ENCODE data around the gene APBB2.

Gene APBB2

DNA sequence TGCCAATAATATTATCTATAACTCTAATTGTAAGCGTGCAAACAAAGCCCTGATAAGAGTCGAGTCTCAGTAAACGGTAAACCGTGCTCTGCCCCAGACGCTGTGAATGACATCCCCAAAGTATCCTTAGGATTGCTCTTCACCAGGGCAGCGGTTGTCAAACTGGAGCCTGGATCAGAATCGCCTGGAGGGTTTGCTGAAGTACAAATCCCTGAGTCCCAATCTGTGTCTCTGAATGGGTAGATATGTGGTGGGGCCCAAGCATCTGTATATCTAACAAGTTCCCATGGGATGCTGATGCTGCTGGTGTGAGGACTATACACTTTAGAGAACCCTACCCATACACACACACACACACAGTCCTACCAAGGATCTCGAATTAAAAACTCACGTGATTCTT lies 813 bp upstream of the APBB2 start:
- DNase-seq, result no peak

DNA sequence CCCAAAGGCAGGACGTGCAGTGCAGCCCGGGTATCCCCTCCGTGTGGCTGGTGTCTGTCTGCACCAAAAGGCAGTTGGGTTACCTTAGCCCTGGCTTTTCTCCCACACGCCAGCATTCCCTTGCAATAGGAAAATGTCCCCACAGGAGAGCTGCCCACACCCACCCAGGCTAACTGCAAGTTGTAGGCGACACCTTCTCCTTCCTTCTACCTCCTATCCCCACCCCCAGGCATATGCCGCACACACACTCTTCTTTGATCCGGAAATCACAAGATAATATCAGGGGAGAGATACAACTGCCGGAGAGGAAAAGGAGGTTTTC lies 444 bp upstream of the APBB2 start:
- no peak for DNase-seq

DNA sequence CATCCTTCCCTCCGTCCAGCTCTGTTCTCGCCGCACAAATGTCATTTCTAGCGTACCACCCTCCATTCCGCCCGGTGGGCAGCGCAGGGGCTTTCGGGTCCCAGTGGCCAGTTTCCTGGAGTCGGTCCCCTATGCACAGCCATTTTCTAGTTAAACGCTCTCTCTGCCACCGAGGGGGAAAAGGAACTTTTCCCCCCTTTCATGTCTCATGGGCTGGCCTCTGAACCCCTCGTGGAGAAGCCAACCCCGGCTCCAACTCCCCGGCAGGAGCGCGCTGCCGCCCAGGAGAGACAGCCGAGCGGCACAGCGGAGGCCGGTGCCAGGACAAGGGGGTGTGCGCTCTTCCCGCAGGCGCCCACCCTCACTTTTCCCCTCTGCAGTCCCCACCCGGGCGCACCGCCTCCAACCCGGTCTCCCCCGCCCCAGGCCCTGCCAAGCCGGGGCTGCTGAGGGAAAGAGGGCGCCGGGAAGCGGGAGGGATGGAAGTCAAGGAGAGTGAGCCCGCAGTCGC lies 662 bp downstream of the APBB2 start:
- no peak for DNase-seq

DNA sequence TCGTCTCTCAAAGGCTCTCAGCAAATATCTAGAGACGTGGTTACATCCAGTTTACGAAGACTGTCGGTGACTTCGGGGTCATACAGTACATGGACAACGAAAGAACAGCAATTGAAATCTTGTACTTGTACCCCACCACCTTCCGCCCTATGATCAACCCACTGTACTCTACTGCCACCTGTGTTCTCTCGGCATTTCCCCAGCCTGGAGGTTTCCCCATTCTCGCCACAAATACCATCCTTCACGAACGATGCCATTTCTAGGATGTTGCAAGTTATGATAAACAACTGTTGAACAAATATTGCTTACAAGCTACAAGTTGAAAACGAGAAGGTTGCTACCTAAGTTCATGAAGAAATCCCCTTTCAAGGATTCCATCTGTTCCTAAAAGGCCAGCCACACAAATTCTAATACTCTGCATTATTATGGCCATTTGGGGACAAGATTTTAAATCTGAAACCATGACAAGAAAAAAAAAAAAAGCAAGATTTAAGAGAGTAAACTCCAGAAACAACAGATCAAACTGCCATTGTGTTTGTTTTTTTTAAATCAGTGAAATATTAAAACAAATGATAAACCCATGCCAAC lies 1.6 kb downstream of the APBB2 start:
- DNase-seq, result peak in 1 of 2 donors; percentile 2

DNA sequence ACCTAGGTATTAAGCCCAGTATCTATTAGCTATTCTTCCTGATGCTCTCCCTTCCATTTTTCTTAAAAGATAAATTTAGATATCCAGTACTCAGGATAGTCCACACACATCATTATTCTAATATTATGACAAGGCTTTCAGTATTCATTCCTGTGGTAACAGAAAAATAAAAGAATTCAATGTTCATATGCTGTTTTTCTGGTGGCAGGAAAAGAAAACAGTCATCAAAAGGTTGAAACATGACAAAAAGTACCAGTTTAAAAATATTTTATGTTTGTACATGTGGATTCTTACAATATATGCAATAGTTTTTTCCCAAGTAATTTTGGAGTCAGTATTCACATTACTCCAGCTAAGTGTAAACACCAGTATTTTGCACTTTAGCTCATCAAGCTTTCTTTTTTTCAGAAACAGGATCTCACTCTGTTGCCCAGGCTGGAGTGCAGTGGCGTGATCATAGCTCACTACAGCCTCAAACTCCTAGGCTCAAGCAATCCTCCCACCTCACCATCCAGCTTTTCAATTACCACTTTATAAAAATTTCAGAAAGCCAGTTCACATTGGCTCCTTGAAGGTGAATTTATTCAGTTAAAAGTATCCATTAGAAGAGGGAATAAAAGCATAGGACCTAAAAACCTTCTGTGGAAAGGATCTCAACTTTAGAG lies 2.3 kb downstream of the APBB2 start:
- no peak for DNase-seq

DNA sequence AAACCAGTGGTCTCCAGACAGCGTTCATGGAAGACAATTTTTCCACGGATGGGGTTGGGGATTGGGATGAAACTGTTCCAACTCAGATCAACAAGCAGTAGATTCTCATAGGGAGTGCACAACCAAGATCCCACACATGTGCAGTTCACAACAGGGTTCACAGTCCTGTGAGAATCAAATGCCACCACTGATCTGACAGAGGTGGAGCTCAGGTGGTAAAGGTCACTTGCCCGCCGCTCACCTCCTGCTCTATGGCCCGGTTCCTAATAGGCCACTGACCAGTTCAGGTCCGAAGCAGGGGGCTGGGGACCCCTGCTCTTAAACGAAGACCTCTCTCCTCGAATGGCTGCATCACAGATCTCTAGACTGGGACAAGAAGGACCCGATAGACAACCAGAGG lies 4.4 kb downstream of the APBB2 start:
- DNase-seq, result no peak

DNA sequence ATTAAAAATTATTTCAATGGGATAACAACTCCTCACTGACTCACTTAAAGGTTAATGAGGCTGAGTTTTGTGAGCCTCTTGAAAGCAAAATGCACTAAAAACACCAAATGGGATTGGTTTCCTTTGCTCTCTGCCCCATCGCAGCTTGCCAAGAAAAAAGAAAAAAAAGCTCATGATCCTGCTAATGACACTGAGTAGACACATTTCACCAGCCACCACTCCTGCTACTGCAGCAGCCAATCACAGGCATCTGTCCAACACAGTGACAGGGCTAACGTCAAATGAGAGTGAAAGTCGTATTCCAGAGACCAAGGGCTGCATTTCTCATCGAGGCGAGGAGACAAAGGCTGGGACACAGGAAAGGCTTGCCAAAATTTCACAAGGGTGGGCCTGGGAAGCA lies 5.2 kb downstream of the APBB2 start:
- DNase-seq, result no peak

DNA sequence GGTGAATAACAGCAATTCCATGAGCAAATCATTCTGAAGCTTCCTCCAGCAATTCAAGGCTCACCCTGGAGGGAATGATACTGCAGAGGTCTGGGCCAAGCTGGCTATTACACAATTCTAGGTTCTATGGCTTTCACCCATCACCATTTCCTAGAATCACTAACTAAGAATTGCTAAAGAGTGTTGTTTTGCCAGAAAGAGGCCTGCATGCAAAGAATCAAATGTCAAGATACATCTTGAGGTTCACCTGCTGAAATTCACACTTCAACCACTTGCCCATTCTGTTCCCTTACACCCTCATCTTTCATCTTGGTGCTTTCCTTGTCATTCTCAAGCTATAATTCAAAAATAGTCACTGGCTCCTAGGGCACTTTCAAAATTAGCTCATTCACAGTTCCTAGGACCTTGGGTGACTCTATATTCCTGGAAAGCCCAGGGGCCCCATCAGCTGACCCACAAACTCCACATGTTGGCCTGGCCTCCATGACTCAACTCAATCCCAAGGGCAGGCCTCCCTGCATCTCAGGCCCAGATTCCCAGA lies 7.0 kb downstream of the APBB2 start:
- DNase-seq, result no peak

DNA sequence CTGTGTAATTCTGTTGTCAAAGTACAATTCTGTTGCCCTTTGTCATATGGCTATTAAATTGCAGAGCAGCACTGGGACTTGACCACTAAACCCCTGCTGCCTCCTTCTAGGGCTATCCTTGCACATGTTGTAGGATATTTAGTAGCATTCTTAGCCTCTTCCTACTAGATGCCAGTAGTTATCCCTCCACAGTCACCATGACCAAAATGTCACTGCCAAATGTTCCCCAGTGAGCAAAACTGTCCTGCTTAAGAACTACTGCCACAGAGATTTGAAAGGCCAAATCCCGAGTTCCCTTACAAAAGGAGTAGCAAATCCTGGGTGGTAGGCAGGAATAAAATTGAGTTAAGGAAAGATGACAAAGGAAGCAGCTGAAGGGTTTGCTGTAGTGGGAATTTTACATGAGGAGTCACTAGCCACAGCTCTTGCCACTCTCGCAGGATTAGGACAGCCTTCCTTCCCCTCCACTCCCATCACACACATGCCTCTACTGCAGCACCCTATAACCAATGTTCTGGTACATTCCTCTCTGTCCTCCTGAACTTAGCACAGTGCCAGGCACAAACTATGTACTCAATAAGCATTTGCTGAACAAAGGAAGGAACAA lies 8.4 kb downstream of the APBB2 start:
- DNase-seq, result no peak

DNA sequence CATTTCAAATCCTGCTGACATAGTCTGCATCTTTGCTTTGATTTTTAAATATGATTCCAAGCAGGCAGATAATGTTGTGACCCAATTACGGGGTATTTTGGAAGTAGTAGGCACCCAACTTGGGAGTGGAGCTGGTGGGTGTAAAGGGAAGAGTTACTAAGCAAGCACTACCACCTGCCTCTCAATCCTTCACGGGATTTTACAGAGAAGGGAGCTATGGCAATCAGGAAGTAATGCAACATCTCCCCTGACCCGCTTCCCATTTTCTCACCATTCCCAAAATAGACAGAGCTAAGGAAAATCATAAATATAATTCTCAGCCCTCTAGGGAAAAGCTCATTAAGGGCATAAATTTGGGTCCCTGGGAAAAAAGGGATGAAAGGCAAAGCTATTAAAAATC lies 9.2 kb downstream of the APBB2 start:
- no peak for DNase-seq

DNA sequence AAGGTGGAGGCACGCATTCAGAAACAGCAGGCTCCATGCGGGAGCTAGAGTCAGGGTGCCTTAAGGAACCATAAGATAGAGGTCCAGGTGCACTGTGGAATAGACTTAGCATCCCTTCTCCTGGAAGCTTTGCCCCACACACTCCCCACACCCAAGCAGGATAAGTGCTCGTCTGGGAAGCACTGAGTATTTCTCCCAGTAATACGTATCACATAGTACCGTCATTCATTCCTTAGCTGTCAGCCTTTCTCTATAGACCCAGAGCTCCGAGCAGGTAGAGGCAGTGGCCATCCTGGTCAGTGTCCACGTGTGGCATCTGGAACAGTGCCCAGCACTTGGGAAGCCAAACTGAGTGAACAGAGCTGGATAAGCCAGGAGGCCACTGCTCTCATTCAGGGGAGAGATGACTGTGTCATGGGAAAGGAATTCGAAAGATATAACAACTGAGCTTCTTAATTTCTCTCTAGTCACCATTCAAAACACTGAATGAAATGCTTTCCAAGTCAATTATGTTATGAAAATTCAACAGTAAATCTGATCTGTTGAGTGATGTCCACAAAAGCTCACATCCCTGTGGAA lies 9.9 kb downstream of the APBB2 start:
- DNase-seq, result no peak

DNA sequence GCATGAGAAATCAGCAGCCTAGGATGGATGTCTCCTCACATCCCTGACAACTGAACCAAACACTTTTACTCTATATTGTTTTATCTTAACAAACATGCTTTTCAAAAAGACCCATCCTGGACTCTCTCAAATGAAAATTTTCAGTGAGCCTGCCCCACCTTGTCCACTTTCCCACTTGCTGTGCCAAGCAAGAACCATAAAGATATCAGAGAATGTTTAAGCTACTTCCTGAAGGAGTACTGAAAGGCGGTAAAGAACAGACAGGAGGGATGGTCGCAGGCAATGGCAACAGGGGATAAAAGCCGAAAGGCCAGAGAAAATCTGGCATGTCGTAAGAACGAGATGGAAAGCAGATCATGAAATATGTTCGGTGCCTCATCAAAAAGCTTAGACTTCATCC lies 10.5 kb downstream of the APBB2 start:
- no peak for DNase-seq

DNA sequence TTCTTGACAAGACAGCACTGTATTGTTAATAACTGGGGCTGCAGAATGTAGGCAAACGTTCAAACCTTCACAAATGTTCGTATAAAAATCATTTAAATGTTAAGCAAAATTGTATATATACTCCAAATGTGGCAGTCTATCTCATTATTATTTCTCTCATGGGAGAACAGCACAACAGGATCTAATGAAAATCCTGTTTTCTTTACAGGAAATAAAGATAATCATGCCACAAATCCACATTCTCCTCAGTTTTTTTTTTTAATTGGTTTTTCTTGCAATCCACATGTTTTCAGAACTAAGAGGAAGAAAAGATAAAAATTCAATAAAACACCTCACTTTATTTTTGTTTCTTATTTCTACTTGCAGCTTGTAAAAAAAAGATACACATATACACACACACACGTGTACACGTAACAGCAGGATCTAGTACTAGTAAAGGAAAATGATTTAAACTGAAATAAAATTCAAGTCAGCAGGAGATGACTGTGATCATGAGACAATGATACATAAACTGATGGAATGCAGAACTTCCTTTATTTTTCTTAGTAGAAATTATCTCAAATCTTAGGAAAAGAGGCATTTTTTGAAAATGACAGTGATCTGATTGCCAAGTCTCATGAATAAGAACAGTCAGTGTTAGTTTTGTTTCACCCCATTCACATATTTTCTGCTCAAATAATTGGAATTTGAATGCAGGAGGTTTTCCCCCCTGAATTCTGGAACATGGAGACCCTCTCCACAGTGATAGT lies 11.3 kb downstream of the APBB2 start:
- DNase-seq, result no peak

DNA sequence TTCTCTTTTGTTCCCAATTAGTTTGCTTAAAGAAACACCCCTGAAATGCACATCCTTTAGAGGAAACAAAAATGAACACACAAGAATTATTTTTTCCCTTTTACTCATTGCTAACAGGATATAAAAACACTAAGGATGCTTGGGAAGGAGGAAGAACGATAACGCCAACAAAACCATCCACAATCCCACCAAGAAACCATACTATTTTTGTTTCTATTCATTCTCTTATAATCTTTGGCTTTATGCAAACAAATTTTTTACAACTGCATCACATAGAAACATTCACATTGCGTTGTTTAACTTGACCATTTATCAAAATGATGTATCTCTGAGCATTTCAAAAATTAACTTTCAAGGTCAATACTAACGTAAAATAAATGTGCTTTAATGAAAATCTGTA lies 12.0 kb downstream of the APBB2 start:
- DNase-seq, result no peak

DNA sequence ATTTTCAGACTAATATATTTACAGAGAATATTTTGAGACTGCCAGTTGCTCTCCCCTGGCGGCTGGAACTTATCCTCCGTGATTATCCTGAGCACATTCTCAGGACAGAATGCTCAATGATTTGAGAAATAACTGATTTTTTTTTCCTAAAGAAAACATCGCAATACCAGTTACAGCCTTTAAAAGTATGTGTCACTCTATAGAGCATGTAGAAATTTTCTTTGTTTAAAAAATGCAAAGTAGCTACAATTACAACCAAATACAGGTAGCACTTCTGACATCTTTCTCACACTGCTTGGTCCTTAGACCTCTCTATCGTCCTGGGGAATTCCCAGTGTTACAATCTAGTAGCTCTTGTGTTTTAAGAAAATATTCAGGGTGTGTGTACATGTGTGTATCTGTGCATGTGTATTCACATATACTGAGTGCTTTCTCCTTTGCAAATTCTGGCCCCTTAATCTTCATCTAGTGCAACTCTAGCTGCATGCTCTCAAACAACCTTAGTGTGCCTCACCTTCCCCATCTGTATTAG lies 13.8 kb downstream of the APBB2 start:
- DNase-seq, result no peak

DNA sequence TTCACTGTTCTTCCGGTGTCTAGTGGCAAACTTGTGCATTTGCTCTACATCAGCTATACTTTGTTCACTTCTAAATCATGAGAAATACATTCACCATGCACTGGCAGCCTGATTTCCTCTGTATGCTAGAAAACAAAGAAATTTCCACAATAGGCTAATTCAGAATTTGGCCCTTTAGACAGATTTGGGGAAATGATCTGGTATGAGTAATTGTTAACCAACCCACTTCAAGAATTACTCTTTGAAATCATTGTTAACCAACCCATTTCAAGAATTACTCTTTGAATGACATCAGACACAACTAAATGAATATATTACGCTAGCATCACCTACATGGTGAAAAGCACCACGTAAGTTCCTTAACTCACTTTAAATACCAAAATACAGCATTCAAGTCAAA lies 14.6 kb downstream of the APBB2 start:
- no peak for DNase-seq

DNA sequence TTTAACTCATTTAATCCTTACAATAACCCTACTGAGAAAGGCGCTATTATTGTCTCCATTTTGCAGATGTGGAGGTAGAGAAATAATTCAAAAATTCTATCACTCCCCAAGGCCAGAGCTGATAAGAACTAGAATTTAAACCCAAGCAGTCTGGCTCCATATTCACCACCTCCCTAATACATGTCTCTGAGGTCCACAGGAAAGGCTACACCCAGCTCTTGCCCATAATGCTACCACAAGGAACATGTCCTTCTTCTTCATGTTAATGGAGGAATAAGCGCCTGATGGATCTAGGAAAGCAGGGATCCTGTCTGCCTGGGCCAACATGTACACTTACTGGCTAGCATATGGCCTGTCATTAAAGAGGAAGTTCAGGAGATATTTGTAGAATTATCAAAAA lies 16.3 kb downstream of the APBB2 start:
- DNase-seq, result no peak

DNA sequence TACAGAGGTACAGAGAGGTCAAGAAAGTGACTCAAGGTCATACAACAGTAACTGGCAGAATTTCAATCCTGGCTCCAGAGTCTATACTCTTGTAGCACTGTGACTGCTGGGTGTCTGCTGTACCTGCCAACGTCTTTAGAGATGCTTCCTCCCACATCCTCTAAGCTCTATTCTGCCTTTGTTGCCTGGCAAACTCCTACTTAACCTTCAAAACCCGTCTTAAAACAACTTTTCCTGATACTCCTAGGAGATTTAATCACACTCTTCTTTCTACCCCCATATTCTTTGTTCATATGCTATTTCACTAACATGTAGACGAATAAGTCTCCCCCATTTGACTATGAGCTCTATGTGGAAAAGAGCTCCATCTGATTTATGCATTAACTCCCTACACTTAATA lies 16.8 kb downstream of the APBB2 start:
- no peak for DNase-seq

DNA sequence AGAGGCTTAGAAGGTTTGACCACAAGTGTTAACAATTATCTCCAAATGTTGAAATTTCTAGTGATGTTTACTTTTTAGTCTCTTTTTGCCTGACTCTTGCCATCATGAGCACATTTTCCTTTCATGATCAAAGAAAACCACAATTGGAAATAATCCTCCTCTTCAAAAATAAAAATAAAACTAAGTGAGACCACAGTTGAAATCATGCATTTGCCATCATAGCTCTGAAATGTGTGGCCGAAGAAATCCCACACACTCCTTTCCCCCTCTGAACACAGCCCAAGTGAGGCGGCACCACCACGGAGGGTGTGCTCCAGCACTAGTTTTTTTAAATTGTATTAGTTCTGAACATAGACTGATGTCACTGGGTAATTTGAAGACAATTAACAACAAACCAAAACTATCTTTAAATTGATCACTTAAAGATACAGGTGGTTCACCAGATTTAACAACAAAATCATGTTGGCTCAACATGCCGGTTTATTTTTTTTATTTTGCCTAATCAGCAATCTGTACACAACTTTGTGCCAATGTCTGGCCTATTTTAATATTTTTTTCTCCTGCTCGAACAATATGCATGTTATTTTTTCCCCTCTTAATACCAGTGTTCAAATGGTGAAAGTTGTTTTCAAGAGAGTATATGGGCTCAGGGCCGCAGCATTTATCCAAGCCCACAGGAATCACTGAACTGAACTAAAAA lies 17.6 kb downstream of the APBB2 start:
- DNase-seq, result no peak

DNA sequence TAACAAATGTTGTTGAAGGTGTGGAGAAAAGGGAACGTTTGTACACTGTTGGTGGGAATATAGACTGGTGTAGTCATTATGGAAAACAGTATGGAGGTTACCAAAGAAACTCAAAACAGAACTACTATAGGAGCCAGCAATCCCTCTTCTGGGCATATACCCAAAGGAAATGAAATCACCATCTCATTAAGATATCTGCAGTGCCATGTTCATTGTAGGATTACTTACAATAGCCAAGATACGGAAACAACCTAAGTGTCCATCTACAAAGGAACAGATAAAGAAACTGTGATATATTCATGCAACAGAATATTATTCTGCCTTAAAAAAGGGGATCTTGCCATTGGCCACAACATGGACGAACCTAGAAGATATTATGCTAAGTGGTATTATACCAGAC lies 22.2 kb downstream of the APBB2 start:
- DNase-seq, result no peak

DNA sequence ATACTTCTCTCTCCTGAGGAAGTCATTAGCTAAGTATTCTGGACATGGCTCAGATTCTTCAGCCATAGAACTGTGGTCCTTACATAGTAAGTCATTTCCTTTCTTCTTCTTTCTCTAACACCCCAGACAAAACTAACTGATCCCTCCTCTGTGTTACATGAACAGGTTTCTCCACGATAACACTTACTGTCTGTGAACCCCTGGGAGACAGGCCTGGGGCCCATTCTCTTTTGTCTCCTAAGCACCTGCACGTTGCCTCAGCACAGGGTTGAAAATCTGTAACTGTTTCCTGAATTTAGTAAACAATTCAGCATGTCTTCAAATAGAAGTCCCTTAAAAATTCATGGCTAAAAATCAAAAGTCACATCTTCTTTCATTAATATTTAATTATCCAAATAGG lies 24.7 kb downstream of the APBB2 start:
- no peak for DNase-seq

DNA sequence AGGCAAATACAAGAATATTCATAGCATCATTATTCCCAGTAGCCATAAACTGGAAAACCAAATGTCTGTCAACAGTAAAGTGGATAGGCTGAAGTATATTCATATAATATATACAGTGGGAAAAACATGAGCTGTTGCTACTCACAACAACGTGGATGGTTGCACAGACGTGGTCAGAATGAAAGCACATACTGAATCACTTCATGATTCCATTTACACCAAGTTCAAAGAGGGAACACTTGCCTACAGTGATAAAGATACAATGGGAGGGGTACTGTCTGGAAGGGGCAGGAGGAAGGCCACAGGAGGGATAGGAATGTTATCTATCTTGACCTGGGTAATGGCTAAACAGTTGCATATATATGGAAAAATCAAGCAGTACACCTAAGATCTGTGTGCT lies 25.3 kb downstream of the APBB2 start:
- no peak for DNase-seq
